Measurements from ENCODE around the gene NECTIN3.

- no peak for TF ChIP-seq POLR2A (IDR thresholded peaks at IDR 0.05)
- TF ChIP-seq, protein P1, sequence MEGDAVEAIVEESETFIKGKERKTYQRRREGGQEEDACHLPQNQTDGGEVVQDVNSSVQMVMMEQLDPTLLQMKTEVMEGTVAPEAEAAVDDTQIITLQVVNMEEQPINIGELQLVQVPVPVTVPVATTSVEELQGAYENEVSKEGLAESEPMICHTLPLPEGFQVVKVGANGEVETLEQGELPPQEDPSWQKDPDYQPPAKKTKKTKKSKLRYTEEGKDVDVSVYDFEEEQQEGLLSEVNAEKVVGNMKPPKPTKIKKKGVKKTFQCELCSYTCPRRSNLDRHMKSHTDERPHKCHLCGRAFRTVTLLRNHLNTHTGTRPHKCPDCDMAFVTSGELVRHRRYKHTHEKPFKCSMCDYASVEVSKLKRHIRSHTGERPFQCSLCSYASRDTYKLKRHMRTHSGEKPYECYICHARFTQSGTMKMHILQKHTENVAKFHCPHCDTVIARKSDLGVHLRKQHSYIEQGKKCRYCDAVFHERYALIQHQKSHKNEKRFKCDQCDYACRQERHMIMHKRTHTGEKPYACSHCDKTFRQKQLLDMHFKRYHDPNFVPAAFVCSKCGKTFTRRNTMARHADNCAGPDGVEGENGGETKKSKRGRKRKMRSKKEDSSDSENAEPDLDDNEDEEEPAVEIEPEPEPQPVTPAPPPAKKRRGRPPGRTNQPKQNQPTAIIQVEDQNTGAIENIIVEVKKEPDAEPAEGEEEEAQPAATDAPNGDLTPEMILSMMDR (IDR thresholded peaks at IDR 0.05), result no peak
- TF ChIP-seq POLR2AphosphoS5 (IDR thresholded peaks at IDR 0.05), result no peak
These were observed 155.6 kb downstream of the NECTIN3 start for GRCh38 chr3:111227216-111227615.

All from breast epithelium (tissue), 3 donors.